ENCODE results near the gene DNAH2.

The DNAH2 gene

DNA sequence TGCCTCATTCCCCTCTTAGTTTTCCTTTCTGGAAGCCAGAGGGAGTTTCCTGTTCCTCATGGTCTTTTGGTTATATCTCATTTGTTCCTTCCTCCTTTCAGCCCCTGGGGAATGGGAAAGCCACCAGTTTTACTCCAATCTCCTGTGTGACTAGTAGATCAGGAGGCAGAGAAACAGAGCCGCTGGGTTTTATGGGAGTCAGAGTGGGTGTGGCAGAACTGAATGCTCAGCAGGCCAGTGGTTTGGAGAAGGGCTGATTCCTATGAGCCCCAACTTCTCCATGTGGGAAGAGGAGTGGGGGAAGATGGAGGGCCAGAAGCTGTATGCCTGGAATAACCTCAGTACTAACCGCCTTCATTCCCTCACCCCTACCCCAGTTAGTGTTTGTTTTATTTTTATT lies 4.1 kb downstream of the DNAH2 start:
- DNase-seq = no peak

DNA sequence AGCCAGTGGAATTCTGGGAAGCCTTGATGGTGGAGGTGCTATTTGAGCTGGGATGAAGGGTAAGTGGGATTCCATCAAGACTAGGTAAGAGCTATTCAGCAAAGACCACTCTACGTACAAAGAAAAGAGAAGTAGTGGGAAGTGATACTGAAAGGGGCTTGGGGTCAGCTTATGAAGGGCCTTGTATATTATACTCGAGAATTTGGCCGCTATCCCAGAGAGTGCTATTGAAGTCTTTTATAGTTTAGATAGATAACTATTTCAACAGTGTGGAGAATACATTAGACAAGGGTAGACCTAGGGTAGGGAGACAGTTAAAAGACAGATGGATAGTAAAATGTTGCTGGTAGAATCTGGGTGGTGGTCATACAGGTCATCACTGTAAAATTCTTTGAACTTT lies 10.3 kb downstream of the DNAH2 start:
- DNase-seq = no peak

DNA sequence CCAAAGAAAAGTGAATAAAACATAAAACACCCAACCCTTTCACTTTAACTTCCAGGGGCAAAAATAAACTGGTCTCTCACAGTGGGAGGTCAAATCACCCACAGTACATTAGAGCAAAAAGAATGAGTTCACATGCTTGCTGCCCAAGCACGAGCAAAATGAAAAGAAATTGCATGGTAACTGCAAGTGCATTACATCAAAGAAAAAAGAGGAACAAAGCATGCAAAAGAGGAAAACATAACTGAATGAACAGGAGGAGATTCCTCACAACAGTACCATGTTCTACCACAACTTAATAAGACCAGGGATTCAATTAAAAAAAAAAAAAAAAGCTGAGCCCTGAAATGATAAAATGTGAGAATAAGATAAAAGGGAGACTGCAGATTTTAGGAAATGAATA lies 12.3 kb downstream of the DNAH2 start:
- DNase-seq = no peak

DNA sequence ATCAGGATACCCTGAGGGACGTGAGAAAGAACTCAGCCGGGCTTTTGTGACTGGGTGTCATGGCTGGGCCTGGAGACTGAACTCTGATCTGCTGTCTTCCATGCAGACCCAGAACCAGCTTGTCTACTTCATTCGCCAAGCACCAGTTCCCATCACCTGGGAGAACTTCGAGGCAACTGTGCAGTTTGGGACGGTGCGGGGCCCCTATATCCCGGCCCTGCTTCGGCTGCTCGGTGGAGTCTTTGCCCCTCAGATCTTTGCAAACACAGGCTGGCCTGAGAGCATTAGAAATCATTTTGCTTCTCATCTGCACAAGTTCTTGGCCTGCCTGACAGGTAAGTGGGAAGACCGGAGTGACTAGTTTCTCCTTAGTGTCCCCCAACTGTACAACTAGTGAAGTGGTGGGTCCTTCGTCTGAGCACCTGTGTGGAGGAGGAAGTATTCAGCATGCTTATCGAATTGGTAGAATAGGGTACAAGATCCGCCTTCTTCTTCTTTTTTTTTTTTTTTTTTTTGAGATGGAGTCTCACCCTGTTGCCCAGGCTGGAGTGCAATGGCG lies 15.5 kb downstream of the DNAH2 start:
- no peak for DNase-seq

DNA sequence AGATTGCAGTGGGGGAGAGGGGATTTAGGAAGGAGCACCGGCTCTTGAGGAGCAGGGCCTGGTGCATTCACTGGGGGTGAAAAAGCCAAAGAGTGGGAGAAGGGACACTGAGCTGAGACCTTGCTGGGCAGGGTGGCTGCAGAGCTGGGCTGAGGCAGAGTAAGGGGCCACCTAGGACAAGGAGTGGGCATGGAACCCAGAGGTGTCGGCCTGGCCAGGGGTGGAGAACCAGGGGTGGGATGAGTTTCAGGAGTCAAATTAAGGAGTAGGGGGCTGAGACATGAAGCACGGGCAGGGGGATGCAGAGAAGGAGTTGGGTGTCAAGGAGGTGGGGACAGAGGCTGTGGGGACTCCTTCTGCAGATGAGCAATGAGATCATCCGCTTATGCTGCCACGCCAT lies 20.1 kb downstream of the DNAH2 start:
- no peak for DNase-seq

DNA sequence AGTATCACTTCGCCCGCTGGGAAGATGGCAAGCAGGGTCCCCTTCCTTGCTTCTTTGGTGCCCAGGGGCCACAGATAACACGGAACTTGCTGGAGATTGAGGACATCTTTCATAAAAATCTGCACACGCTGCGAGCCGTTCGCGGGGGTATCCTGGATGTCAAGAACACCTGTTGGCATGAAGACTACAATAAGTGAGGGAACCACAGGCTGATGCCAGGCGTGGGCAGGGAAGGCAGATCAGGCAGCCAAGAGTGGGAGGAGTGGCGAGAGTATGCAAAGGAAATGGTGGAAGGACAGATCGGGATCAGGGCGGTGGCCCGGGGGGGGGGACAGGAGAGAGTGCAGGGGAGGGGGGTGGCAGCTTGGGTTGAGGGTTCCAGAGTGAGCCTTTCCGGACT lies 22.2 kb downstream of the DNAH2 start:
- DNase-seq = no peak

DNA sequence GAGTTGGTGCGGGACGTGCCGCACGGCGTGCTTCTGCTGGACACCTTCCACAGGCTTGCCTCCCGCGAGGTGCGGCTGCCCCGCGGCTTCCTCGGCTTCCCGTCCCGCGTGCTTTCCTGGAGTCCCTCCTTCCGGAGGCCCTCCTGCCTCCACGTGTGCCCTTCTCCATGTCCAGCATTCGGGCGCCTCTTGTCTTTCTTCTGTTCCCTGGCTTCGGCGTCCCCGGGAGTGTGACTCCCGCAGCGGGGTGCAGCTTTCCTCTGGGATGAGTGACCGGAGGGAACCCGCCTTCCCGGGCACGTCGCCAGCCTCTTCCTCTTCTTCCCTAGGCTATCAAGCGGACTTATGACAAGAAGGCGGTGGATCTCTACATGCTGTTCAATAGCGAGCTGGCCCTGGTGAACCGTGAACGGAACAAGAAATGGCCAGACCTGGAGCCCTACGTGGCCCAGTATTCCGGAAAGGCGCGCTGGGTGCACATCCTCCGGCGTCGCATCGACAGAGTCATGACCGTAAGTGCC lies 23.0 kb downstream of the DNAH2 start:
- DNase-seq = no peak

DNA sequence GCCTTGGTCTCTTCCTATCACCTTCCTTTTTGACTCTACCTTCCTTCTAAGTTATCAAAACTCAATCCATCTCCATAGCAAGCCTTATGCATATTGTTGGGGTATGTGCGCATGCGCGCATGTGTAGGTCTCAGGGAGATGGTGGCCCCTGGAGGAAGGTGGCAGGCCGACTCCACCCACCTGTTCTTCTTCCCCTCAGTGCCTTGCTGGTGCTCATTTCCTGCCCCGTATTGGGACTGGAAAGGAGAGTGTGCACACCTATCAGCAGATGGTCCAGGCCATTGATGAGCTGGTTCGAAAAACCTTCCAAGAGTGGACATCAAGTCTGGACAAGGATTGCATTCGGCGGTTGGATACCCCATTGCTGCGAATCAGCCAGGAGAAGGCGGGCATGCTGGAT lies 25.2 kb downstream of the DNAH2 start:
- DNase-seq = no peak

DNA sequence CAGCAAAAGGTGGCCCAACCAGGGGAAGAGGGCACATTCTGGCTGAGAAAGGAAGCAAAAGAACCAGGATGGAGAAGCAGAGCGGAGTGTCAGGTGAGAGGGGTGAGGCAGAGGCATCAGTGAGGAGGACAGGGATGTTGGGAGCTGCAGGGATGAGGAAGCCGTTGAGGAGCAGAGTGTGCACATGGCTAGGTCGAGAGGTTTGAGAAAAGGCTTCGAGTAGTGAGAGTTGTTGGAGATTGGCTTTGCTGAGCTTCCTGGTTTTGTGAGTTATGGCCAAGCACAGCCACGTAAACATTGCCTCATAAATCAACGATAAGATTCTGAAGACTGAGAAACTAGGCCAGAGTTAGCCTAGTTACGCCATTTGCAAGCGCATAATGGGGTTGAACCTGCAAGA lies 26.9 kb downstream of the DNAH2 start:
- DNase-seq = no peak

DNA sequence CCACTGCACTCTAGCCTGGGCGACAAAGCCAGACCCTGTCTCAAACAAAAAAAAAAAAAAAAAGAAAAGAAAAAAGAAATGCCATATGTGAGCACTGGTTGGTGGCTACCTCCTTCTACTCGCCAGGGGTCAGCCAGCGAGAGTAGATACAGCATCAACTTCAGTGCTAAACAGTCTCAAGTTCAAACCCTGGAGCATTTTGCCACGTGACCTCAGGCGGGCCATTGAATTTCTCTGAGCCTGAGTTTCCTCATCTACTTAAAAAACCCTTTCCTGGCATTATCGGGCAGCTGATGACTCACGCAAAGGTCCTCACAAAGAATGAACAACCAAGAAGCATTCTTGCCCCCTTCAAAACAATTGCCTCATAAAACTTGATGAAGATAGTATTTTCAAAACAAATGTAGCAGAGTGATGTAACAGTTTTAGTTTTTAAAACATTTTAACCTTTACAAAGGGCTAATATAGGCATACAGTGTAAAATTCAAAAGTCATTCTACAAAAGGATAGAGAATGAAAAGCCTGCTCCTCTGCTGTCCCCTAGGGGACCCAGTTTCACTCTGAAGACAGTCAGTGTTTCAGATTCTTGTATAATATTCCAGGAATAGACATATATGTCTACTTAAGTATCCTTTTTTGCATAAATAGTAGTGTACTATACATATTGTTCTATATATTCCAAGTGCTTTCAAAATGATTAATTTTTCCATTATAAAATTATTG lies 28.4 kb downstream of the DNAH2 start:
- DNase-seq = no peak

DNA sequence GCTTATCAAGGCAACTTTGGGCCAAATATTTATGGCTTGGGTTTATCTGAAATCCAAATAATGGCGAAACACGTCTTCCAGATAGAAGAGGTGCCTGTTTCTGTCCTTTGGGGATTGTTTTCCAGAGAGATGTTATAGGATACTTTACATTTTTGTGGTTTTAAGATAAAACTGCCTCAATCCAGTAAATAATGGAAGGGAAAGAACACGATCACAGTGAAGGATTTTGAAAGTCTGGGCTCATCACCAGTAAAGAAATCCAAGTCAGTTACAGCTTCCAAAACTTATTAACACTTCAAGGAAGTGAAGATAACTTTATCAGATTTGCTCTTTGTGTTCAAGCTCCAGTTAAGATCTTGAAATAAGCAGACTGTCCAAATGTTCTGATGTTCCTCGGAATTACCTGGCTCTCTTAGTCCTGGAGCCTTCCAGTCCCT lies 30.1 kb downstream of the DNAH2 start:
- DNase-seq = no peak

DNA sequence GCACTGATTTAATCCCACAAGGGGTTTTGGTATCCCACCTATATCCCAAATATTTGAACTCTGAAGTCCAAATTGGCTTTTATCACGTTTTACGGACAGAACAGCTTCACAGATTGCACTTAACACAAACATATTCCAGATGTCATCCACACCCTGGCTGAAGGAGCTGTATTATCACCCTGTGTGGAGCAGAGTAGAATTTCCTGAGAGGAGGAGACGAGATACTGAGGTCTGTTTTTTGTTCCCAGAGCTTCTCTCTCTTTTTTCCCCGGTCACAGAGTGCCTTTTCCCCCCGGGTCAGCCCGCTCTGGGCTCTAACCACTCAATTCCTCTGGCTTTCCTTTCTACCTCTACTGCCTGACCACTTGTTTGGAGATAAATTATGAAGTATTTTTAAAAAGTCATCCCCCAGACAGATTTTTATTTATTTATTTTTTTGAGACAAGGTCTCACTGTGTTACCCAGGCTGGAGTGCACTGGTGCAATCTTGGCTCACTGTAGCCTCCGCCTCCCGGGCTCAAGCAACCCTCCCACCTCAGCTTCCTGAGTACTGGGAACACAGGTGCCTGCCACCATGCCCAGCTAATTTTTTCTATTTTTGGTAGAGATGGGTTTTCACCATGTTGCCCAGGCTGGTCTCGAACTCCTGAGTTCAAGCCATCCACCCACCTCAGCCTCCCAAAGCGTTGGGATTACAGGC lies 30.7 kb downstream of the DNAH2 start:
- no peak for DNase-seq

DNA sequence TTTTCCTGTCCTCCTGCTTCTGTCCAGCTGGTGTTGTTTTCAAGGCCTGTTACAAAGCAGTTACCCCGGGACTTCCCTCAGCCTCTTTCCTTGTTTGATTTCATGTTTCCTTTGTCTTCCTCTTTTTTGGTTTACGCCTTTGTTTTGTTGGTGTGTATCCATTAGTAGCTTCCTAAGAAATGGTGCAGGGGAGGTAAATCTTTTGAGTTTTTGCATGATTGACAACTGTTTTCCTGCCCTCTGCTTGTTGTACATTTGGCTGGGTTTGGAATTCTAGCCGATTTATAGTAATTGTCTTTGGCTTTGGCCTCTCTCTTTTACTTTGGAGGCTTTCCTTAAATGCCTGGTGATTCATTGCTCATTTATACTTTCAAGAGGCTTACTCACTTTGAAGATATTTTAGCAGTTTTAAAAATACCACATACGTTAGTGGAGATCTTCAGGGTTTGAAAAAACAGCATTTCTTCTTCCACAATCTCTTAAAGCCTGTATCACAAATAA lies 32.8 kb downstream of the DNAH2 start:
- DNase-seq = no peak

DNA sequence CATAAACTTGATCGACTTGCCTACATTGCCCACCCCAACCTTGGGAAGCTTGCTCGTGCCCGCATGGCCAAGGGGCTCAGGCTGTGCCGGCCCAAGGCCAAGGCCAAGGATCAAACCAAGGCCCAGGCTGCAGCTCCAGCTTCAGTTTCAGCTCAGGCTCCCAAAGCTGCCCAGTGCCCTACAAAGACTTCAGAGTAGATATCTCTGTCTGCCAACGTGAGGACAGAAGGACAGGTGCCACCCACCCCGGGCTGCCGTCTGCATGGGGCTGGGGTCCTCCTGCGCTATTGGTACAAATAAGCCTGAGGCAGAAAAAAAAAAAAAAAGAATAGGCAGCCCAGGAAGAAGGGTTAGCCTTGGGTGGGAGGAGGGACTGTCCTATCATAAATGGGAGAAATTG lies 37.1 kb downstream of the DNAH2 start:
- no peak for DNase-seq

DNA sequence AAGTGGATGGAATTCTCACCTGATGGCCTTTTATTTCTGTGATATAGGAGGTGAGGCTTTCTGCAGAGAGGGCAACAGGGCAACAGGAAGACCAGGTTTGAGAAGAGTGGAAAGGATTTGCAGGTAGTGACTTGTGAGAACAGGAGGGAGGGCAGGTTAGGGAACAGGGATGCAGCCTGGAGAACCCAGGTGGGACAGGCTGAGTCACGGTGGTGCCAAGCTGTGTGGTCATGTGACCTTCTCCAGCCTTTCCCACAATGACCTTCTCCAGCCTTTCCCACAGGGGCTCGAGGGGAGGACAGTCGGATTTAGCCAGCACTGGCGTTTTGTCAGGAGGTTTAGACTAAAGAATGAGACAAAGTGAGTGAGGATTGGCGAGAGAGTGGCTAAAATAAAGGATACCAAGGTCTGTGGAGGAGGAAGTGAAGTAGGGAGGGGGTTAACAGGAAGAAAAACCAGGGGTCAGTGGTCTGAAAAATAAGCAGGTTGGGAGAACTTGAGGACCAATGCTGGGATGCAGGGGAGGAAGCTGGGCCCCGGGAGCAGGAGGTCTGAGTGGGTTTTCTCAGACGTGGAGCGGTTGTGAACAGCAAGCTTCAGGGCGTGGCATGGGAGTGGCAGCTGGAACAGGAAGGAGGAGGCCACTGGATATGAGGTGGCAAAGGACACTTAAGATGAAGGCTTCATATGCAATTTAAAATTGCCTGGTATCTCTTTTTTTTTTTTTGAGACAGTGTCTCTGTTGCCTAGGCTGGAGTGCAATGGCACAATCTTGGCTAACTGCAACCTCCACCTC lies 37.7 kb downstream of the DNAH2 start:
- DNase-seq = no peak

DNA sequence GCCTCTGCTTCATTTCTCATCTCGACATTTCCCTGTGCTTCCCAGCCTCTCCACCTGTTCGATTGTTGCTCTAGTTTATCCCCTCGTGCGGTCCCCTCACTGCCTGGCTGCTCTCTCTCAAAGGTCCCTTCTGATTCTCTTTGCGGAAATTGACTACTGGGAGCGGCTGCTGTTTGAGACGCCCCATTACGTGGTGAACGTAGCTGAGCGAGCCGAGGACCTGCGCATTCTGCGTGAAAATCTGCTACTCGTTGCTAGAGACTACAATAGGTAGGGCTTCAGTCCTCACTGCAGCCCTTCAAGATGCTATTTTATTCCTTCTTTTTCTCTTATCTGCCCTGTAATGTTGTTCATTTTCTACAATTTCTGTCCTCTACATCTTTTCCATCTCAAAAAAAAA lies 39.4 kb downstream of the DNAH2 start:
- DNase-seq = no peak

DNA sequence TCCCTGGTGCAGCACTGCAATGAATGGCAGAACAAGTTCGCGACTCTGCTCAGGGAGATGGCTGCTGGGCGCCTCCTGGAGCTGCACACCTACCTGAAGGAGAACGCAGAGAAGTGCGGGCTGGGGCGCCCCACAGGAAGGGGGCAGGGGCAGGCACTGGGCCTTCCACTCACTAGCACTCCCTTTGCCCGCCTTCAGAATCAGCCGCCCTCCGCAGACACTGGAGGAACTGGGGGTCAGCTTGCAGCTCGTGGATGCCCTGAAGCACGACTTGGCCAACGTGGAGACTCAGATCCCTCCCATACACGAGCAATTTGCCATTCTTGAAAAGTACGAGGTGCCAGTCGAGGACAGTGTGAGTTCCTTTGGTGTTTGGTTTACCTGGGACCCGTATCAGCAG lies 46.4 kb downstream of the DNAH2 start:
- DNase-seq = no peak

DNA sequence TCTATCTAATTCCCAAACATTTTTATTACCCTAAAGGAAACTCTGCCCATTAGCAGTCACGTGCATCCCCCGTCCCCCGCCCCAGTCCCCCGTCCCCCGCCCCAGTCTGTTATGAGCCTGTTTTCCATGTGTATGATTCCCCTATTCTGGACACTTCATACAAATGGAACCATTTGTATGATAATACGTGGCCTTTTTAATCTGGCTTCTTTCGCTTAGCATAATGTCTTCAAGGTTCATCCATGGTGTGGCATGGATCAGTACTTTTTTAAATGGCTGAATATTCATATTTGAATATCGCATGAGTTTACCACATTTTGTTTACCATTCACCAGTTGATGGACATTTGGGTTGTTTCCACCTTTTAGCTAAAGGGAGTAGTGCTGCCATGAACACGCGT lies 49.5 kb downstream of the DNAH2 start:
- DNase-seq = no peak

DNA sequence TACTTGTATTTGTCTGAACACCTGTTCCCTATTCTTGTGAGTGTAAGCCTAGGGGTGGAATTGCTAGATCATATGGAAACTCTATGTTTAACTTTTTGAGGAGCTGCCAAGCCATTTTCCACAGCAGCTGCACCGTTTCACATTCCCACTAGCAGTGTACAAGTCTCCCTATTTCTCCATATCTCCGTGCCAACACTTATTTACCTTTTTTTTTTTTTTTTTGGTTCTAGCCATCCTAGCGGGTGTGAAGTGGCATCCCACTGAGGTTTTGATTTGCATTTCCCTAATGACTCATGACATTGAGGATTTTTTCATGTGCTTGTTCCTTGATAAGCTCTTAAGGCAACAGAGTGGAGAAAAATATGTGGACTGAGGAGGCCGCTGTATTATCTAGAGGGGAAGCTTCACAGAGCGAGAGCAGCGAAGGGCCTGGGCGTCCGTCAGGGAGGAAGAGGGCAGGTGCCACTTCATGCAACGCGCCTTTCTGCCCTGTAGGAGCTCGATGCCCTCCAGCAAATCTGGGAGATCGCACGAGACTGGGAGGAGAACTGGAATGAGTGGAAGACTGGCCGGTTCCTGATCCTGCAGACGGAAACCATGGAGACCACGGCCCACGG lies 50.0 kb downstream of the DNAH2 start:
- DNase-seq = no peak

DNA sequence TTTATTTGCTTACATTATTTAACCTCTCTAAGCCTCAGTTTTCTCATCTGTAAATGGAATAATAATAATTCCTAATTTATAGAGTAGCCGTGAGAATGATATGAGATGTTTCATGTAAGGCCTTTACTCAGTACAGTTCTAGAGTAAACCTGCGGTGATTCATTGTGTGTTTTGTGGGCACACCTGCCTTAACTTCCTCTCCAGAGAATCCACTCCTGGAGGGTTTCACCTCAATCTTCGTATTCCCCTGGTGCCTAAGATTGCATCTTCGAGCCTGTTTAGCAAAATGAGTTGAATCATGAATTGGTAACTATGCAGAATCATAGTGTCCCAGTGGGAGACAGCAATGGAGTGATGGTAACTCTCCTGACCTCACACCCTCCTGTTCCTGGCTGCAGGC lies 52.3 kb downstream of the DNAH2 start:
- DNase-seq = no peak

DNA sequence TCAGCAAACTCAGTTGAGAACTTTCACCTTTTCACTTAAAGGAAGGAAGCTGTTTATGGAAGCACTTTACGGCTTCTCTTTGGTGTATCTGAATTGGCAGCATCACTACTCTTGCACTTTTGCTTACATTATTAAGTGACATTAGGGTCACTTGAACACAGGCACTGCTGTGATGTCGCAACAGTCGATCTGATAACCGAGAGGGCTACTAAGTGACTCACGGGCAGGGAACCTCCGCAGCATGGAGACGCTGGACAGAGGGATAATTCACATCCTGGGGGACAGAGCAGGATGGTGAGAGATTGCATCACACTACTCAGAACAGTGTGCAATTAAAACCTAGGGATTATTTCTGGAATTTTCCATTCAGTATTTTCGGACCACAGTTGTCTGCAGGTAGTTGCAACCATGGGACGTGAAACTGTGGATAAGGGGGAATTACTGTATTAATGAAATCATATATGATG lies 56.5 kb downstream of the DNAH2 start:
- no peak for DNase-seq

DNA sequence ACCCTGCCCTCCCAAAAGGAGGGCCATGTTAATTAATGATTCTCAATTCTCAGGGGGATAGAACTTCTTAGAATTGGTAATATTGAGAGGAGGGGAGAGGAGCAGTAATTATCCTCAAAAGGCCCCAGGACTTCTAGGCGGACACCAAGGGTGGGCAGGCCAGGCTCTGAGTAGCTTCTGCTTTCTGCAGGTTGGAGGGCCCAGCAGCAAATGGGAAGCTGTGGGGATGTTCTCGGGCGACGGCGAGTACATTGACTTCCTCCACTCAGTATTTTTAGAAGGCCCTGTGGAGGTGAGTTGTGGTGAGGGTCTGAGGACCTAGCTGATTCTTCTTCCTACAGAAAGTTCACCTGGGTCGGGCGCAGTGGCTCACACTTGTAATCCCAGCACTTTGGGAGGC lies 57.5 kb downstream of the DNAH2 start:
- no peak for DNase-seq

DNA sequence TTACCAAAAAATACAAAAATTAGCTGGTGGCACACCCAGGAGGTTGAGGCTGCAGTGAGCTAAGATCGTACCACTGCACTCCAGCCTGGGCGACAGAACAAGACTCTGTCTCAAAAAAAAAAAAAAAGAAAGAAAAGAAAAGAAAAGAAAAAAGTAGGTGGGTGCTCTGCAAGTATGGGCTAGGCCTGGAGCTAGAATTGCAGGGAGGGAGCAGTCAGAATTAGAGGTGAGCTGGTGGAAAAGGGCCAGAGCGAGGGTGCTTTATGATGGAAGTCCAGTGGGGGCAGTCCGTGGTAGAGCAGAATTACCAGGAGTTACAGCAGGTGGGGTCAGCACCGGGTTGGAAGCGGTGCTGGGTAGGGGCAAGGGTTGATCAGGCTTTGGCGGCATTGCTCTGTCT lies 59.5 kb downstream of the DNAH2 start:
- no peak for DNase-seq
